IMR-90 (cell line): ENCODE results near the gene HNMT. TPM values are rescaled to one million over a fixed set of nuclear protein-coding genes. Genes with fewer than 3 reads are reported as not detected.

Source experiments
- ATAC-seq: fragments of 200-7000 bp; cut with Tn5 transposase; 2 replicates; pipeline ENCODE4 v1.9.1; 2020; ENCODE audit warnings: low read depth, mild to moderate bottlenecking, moderate library complexity
- BruUV-seq: library from RNA; stranded (reverse); fragments of 400-500 nt; replicated peaks from 2 replicates; lab custom pipeline; 2021; lab: Mats Ljungman, UMichigan
- CTCF ChIA-PET: fragments of 300-600 bp; formaldehyde crosslinking; extraction: SDS; loops from one replicate; lab custom pipeline; 2021; ENCODE audit warnings: antibody characterized with exemption; lab: Yijun Ruan, JAX
- POLR2A ChIA-PET: fragments of 300-600 bp; sonication (Branson Sonifier 250); formaldehyde crosslinking; loops from one replicate; lab custom pipeline; 2022; ENCODE audit warnings: antibody characterized with exemption; ENCODE audit not compliant: unreplicated experiment; lab: Charles Lee
- DNase-seq: peaks from one replicate; pipeline ENCODE4 v3.0.0; 2013
- H2AFZ ChIP-seq: replicated peaks from 2 replicates; pipeline ENCODE3; 2013; ENCODE audit warnings: low read length, mild to moderate bottlenecking; ENCODE audit not compliant: poor library complexity
- H2AK5ac ChIP-seq: 2 replicates; pipeline ENCODE4 v1.6.1; 2013; ENCODE audit warnings: low read depth, low read length, inconsistent platforms
- H2AK9ac ChIP-seq: replicated peaks from 2 replicates; pipeline ENCODE3; 2013; ENCODE audit warnings: mild to moderate bottlenecking, low read depth, low read length, moderate library complexity; ENCODE audit not compliant: poor library complexity
- H2BK120ac ChIP-seq: 2 replicates; pipeline ENCODE4 v1.6.1; 2013; ENCODE audit warnings: low read depth, low read length, inconsistent platforms
- H2BK15ac ChIP-seq: 3 replicates; pipeline ENCODE4 v1.6.1; 2013; ENCODE audit warnings: low read depth, low read length, inconsistent platforms
- H2BK20ac ChIP-seq: 2 replicates; pipeline ENCODE4 v1.6.1; 2013; ENCODE audit warnings: low read depth, mild to moderate bottlenecking, inconsistent platforms, low read length, moderate library complexity
- H2BK5ac ChIP-seq: 2 replicates; pipeline ENCODE4 v1.6.1; 2013; ENCODE audit warnings: mild to moderate bottlenecking, low read depth, low read length, inconsistent platforms; ENCODE audit not compliant: poor library complexity, severe bottlenecking
- H3K14ac ChIP-seq: replicated peaks from 2 replicates; pipeline ENCODE4 v1.6.1; 2013; ENCODE audit warnings: low read depth, low read length, inconsistent platforms
- H3K18ac ChIP-seq: 2 replicates; pipeline ENCODE4 v1.6.1; 2013; ENCODE audit warnings: low read depth, low read length, control low read depth
- H3K23ac ChIP-seq: 2 replicates; pipeline ENCODE4 v1.6.1; 2013; ENCODE audit warnings: low read depth, low read length, inconsistent platforms
- H3K27ac ChIP-seq: 2 replicates; pipeline ENCODE4 v1.5.1; 2013; ENCODE audit warnings: mild to moderate bottlenecking, control low read depth, low read length; ENCODE audit not compliant: insufficient read depth
- H3K27me3 ChIP-seq: 2 replicates; pipeline ENCODE4 v1.6.1; 2013; ENCODE audit warnings: low read length; ENCODE audit not compliant: control insufficient read depth, insufficient read depth
- H3K36me3 ChIP-seq: 2 replicates; pipeline ENCODE4 v1.6.1; 2013; ENCODE audit warnings: low read length, mixed read lengths; ENCODE audit not compliant: control insufficient read depth, insufficient read depth
- H3K4ac ChIP-seq: 2 replicates; pipeline ENCODE4 v1.6.1; 2013; ENCODE audit warnings: low read depth, low read length, inconsistent platforms
- H3K4me1 ChIP-seq: 2 replicates; pipeline ENCODE4 v1.6.1; 2013; ENCODE audit warnings: low read length, mixed read lengths; ENCODE audit not compliant: control insufficient read depth, insufficient read depth
- H3K4me2 ChIP-seq: 2 replicates; pipeline ENCODE4 v1.6.1; 2013; ENCODE audit warnings: low read depth, mild to moderate bottlenecking, control low read depth, low read length, moderate library complexity
- H3K4me3 ChIP-seq: 2 replicates; pipeline ENCODE4 v1.5.1; 2013; ENCODE audit warnings: low read depth, mild to moderate bottlenecking, control low read depth, low read length, moderate library complexity; ENCODE audit not compliant: insufficient read depth
- H3K56ac ChIP-seq: 2 replicates; pipeline ENCODE4 v1.6.1; 2013; ENCODE audit warnings: low read length, inconsistent platforms; ENCODE audit not compliant: insufficient read depth; ENCODE audit errors: extremely low read depth
- H3K79me1 ChIP-seq, 2 experiments: 2 replicates each; pipeline ENCODE4 v1.6.1; 2013; ENCODE audit warnings: low read length in 2 of 2, inconsistent platforms in 1 of 2, low read depth in 1 of 2
- H3K9ac ChIP-seq: 2 replicates; pipeline ENCODE4 v1.6.1; 2013; ENCODE audit warnings: low read depth, low read length, control low read depth
- H3K9me1 ChIP-seq: 2 replicates; pipeline ENCODE4 v1.6.1; 2013; ENCODE audit warnings: low read length, inconsistent platforms; ENCODE audit not compliant: insufficient read depth
- H3K9me3 ChIP-seq: 2 replicates; pipeline ENCODE4 v1.6.1; 2013; ENCODE audit warnings: low read length; ENCODE audit not compliant: control insufficient read depth, insufficient read depth
- H4K20me1 ChIP-seq: 2 replicates; pipeline ENCODE4 v1.6.1; 2013; ENCODE audit warnings: low read length, inconsistent platforms; ENCODE audit not compliant: insufficient read depth
- H4K5ac ChIP-seq: 2 replicates; pipeline ENCODE4 v1.6.1; 2013; ENCODE audit warnings: mild to moderate bottlenecking, low read depth, low read length, control low read depth
- H4K8ac ChIP-seq, 2 experiments: 2 replicates each; pipeline ENCODE4 v1.6.1; 2013; ENCODE audit warnings: low read depth in 2 of 2, low read length in 2 of 2, control low read depth in 1 of 2, inconsistent platforms in 1 of 2
- H4K91ac ChIP-seq: 2 replicates; pipeline ENCODE4 v1.6.1; 2013; ENCODE audit warnings: low read depth, low read length, inconsistent platforms; ENCODE audit not compliant: insufficient read depth
- BHLHE40 ChIP-seq: fragments of 150-350 bp; IDR thresholded peaks from 2 replicates; pipeline ENCODE4 v1.6.1; 2016; ENCODE audit warnings: mild to moderate bottlenecking, low read depth, low read length
- CHD1 ChIP-seq: IDR thresholded peaks from 2 replicates; pipeline ENCODE4 v1.6.1; 2012; ENCODE audit warnings: low read depth, low read length, improper control_type of control experiment
- CTCF ChIP-seq: conservative IDR thresholded peaks from 2 replicates; pipeline ENCODE4 v1.5.1; 2012; ENCODE audit warnings: mild to moderate bottlenecking, low read depth, low read length, improper control_type of control experiment
- ELK1 ChIP-seq: fragments of 150-350 bp; IDR thresholded peaks from 2 replicates; pipeline ENCODE4 v1.6.1; 2016; ENCODE audit warnings: low read depth, mild to moderate bottlenecking, low read length, moderate library complexity, borderline replicate concordance
- FOS ChIP-seq: fragments of 150-350 bp; IDR thresholded peaks from 2 replicates; pipeline ENCODE4 v1.6.1; 2016; ENCODE audit warnings: low read depth, low read length
- MAFK ChIP-seq: IDR thresholded peaks from 2 replicates; pipeline ENCODE4 v1.6.1; 2012; ENCODE audit warnings: low read depth, low read length, improper control_type of control experiment
- MAZ ChIP-seq: IDR thresholded peaks from 2 replicates; pipeline ENCODE4 v1.6.1; 2012; ENCODE audit warnings: low read depth, mild to moderate bottlenecking, low read length, improper control_type of control experiment, moderate library complexity, borderline replicate concordance
- MXI1 ChIP-seq: IDR thresholded peaks from 2 replicates; pipeline ENCODE4 v1.6.1; 2012; ENCODE audit warnings: low read depth, mild to moderate bottlenecking, low read length, moderate library complexity, borderline replicate concordance
- NFE2L2 ChIP-seq: fragments of 150-350 bp; IDR thresholded peaks from 2 replicates; pipeline ENCODE4 v1.6.1; 2016; ENCODE audit warnings: low read depth, mild to moderate bottlenecking, low read length
- POLR2A ChIP-seq: IDR thresholded peaks from 2 replicates; pipeline ENCODE4 v1.6.1; 2012; ENCODE audit warnings: mild to moderate bottlenecking, low read depth, low read length
- RAD21 ChIP-seq: IDR thresholded peaks from 2 replicates; pipeline ENCODE4 v1.6.1; 2012; ENCODE audit warnings: low read length, improper control_type of control experiment
- RCOR1 ChIP-seq: IDR thresholded peaks from 2 replicates; pipeline ENCODE4 v1.6.1; 2012; ENCODE audit warnings: mild to moderate bottlenecking, low read length, improper control_type of control experiment; ENCODE audit not compliant: insufficient replicate concordance
- RFX5 ChIP-seq: IDR thresholded peaks from 2 replicates; pipeline ENCODE4 v1.8.0; 2012; ENCODE audit warnings: low read depth, mild to moderate bottlenecking, low read length, moderate library complexity
- WGBS, 2 experiments: methylation state at CpG; one replicate each; pipeline versions ENCODE4 v1.1.5 to v1.1.7; 2013; ENCODE audit warnings: missing lambda C conversion rate in 2 of 2; ENCODE audit not compliant: insufficient read length in 1 of 2; ENCODE audit errors: extremely low coverage in 2 of 2; 5-methylcytosine and 5-hydroxymethylcytosine counted together
- dilution Hi-C: fragments of 300-500 bp; cut with HindIII; formaldehyde crosslinking; loops from one replicate; pipeline ENCODE4 v1.14.3; 2018; ENCODE audit warnings: low sequenced_read_pairs; ENCODE audit not compliant: unreplicated experiment
- in situ Hi-C: fragments of 300-500 bp; cut with MboI; formaldehyde crosslinking; loops from 3 replicates; pipeline ENCODE4 v1.14.3; 2019; ENCODE audit warnings: low sequenced_read_pairs, inconsistent platforms, mixed read lengths
- intact Hi-C: fragments of 100-400 bp; cut with micrococcal nuclease; formaldehyde crosslinking; loops from 2 replicates; pipeline ENCODE4 v1.10.0; 2022
- polyA plus RNA-seq, 3 experiments: library from polyadenylated mRNA; depleted of rRNA; stranded (reverse); fragments of >200 nt; gene quantifications; 2 replicates each; pipeline ENCODE4 v1.2.3, GENCODE V29; 2012; ENCODE audit warnings: low replicate concordance in 1 of 3
- total RNA-seq: library from RNA; depleted of rRNA; stranded (reverse); fragments of >200 nt; gene quantifications from 2 replicates; pipeline ENCODE4 v1.2.3, GENCODE V29; 2012

The HNMT gene
- total and polyA plus RNA-seq, 2 of the 4 experiments (the other 2 are of a cell fraction) = 6.4 to 14.2 TPM

GRCh38 chr2:138010890-138011289 is 46.6 kb downstream of the HNMT start:
- TF ChIP-seq BHLHE40 = no peak
- TF ChIP-seq POLR2A = no peak
- TF ChIP-seq FOS = no peak
- TF ChIP-seq RFX5 = no peak
- no peak for TF ChIP-seq RCOR1
- no peak for TF ChIP-seq MXI1
- TF ChIP-seq CHD1 = no peak
- no peak for TF ChIP-seq CTCF
- no peak for TF ChIP-seq ELK1
- TF ChIP-seq MAFK = no peak
- TF ChIP-seq NFE2L2 = no peak
- TF ChIP-seq MAZ = no peak
- TF ChIP-seq RAD21 = no peak
- H3K4me2 ChIP-seq = no peak overlapping the region
- H4K91ac ChIP-seq = no peak overlapping the region
- ATAC-seq = no peak
- WGBS, 2 experiments = no CpG with 5 or more reads among the region's 4 CpGs
- H3K9me1 ChIP-seq = no peaks in the 10 kb centered on the region
- no peak overlapping the region for H2BK20ac ChIP-seq
- CTCF ChIA-PET = interaction anchor here (0.7 kb wide), 1 partner anchor 12 kb away, joined by 3 read pairs; no protein-coding TSS in a partner anchor
- no peak overlapping the region for H2BK120ac ChIP-seq
- no peak overlapping the region for H4K5ac ChIP-seq
- H2BK5ac ChIP-seq = no peak overlapping the region
- H2AK9ac ChIP-seq = no peak overlapping the region
- H3K79me1 ChIP-seq = no peaks in the 10 kb centered on the region
- H3K9me3 ChIP-seq = no peaks in the 10 kb centered on the region
- no peaks in the 10 kb centered on the region for H3K4me1 ChIP-seq
- no peak overlapping the region for H3K27ac ChIP-seq
- dilution Hi-C loops (no loop called here), intact Hi-C loops (no loop called here), in situ Hi-C loops (no loop called here)
- POLR2A ChIA-PET = no interaction called here
- no peak overlapping the region for H3K9ac ChIP-seq
- H3K23ac ChIP-seq = no peak overlapping the region
- no peaks in the 10 kb centered on the region for H4K20me1 ChIP-seq
- H3K4ac ChIP-seq = no peak overlapping the region
- H3K27me3 ChIP-seq = no peaks in the 10 kb centered on the region
- H3K56ac ChIP-seq = no peak overlapping the region
- no TSS peak for BruUV-seq
- H3K4me3 ChIP-seq = no peak overlapping the region
- no peaks in the 10 kb centered on the region for H3K36me3 ChIP-seq
- no peak overlapping the region for H3K14ac ChIP-seq
- no peak for DNase-seq
- no peak overlapping the region for H4K8ac ChIP-seq
- H2BK15ac ChIP-seq = no peak overlapping the region
- no peak overlapping the region for H2AK5ac ChIP-seq
- H3K18ac ChIP-seq = no peak overlapping the region
- no peak overlapping the region for H2AFZ ChIP-seq
